Cardiac fibroblast (primary cell): ENCODE data around the gene C1GALT1C1L.
A peak's percentile ranks its signal among the peaks of the same experiment; 100 is the strongest.

ENCODE experiments used
- DNase-seq, 2 donors: peaks; one replicate each; pipeline versions ENCODE4 v3.0.0 to v3.0.0-alpha.2; 2010; ENCODE audit warnings: low read depth in 2 of 2
- H3K4me3 ChIP-seq, 2 donors: replicated peaks in 1 of 2; 1 replicate in 1 of 2; 2 replicates in 1 of 2; pipeline ENCODE4 v1.5.1; 2011; ENCODE audit warnings: low read depth in 2 of 2, low read length in 2 of 2, mild to moderate bottlenecking in 2 of 2, moderate library complexity in 1 of 2
- TF ChIP-seq, protein P1 (sequence below): IDR thresholded peaks from one replicate; pipeline ENCODE4 v1.5.1; 2011; ENCODE audit warnings: low read depth, mild to moderate bottlenecking, low read length, inconsistent platforms

C1GALT1C1L gene

DNA sequence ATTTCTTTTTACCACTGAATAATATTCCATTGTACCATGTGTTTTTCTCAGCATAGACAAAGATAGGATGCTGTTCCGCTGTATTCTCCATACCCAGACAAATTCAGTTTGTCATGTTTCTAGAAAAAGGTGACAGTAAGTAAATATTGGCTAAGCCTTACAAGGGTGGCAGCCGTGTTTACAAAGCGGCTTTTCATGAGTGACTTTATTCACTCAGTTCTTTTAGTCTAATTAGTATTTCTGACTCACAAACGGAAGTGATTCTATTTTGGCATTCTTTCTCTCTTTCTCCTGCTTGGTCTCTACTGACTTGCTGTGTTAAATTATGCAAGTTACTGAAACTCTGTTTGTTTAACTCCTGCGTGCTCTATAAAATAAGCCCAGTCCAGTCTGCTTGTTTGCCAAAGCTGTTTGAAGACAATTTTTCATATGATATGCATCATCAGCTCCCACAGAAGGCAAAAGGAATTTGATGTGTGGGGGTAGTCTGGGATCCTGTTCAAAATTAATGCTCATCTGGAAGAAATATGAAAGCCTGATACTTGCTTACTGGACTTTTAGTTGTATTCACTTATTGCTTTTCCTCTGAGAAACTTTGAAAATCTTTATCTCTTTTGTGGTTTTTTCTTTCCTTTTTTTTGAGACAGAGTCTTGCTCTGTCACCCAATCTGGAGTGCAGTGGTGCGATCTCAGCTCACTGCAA is 41.5 kb downstream of the C1GALT1C1L start:
- TF ChIP-seq, protein P1, sequence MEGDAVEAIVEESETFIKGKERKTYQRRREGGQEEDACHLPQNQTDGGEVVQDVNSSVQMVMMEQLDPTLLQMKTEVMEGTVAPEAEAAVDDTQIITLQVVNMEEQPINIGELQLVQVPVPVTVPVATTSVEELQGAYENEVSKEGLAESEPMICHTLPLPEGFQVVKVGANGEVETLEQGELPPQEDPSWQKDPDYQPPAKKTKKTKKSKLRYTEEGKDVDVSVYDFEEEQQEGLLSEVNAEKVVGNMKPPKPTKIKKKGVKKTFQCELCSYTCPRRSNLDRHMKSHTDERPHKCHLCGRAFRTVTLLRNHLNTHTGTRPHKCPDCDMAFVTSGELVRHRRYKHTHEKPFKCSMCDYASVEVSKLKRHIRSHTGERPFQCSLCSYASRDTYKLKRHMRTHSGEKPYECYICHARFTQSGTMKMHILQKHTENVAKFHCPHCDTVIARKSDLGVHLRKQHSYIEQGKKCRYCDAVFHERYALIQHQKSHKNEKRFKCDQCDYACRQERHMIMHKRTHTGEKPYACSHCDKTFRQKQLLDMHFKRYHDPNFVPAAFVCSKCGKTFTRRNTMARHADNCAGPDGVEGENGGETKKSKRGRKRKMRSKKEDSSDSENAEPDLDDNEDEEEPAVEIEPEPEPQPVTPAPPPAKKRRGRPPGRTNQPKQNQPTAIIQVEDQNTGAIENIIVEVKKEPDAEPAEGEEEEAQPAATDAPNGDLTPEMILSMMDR = no peak
- DNase-seq = peak; percentile 83 to 87
- H3K4me3 ChIP-seq = no peak overlapping the region

DNA sequence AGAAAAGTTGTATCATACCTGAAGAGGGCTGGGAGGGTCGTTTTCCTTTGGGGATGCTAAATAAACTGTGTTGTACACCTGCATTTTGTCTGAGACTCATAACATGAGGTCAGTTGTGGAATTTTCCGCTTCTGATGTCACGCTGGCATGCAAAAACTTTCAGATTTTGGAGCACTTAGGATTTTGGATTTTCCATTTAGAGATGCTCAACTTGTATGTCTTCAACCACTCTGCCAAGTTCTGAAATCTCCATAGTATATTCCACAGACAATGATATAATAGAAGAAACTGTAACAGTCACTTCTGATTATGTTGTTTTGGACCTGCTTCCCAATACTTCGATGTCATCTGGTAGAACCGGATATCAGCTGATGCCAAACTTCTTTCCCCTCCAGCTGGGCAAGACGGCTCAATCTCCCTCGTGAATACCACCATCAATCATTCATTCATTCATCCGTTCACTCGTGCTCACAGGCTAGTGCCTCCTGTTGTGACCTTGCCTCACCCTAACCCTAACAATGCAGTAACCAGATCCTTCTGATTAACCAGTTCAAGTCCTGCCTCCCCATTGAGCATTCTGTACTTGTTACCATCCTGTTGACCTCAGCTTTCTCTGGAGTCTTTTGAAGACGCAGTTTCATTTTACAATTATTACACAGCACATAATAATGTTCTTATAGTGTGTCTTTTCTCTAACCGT is 44.5 kb downstream of the C1GALT1C1L start:
- H3K4me3 ChIP-seq = no peak overlapping the region
- TF ChIP-seq, protein P1 = no peak
- no peak for DNase-seq
